Brain microvascular endothelial cell (primary cell): ENCODE measurements around the gene TIMM44.

Experiments
- DNase-seq: peaks from one replicate; pipeline ENCODE4 v3.0.0-alpha.2; 2020
- H3K27ac ChIP-seq: fragments of 250-450 bp; sonication (Bioruptor Pico); 2 replicates; pipeline ENCODE4 v1.5.1; 2020; ENCODE audit warnings: mild to moderate bottlenecking, moderate library complexity
- H3K27me3 ChIP-seq: fragments of 250-450 bp; sonication (Bioruptor Pico); replicated peaks from 2 replicates; pipeline ENCODE4 v1.5.1; 2020; ENCODE audit warnings: mild to moderate bottlenecking
- H3K36me3 ChIP-seq: fragments of 250-450 bp; sonication (Bioruptor Pico); replicated peaks from 2 replicates; pipeline ENCODE4 v1.5.1; 2020; ENCODE audit warnings: mild to moderate bottlenecking
- H3K4me3 ChIP-seq: 2 replicates; pipeline ENCODE4 v1.5.1; 2011; ENCODE audit warnings: low read depth, mild to moderate bottlenecking, control low read depth, low read length, moderate library complexity
- in situ Hi-C: cut with HindIII; loops from 2 replicates; pipeline ENCODE4 v1.10.0; 2017; ENCODE audit warnings: low sequenced_read_pairs, low pct_ligation_motif_present
- TF ChIP-seq, protein P1 (sequence below): IDR thresholded peaks from 2 replicates; pipeline ENCODE4 v1.5.1; 2011; ENCODE audit warnings: low read depth, mild to moderate bottlenecking, moderate library complexity, low read length, control low read depth, inconsistent platforms; ENCODE audit errors: missing control alignments

The TIMM44 gene

GRCh38 chr19:7986321-7987113 lies 43.1 kb upstream of the TIMM44 start:
- H3K36me3 ChIP-seq, result peaks cover 48% of the 10 kb centered on the region
- TF ChIP-seq, protein P1, sequence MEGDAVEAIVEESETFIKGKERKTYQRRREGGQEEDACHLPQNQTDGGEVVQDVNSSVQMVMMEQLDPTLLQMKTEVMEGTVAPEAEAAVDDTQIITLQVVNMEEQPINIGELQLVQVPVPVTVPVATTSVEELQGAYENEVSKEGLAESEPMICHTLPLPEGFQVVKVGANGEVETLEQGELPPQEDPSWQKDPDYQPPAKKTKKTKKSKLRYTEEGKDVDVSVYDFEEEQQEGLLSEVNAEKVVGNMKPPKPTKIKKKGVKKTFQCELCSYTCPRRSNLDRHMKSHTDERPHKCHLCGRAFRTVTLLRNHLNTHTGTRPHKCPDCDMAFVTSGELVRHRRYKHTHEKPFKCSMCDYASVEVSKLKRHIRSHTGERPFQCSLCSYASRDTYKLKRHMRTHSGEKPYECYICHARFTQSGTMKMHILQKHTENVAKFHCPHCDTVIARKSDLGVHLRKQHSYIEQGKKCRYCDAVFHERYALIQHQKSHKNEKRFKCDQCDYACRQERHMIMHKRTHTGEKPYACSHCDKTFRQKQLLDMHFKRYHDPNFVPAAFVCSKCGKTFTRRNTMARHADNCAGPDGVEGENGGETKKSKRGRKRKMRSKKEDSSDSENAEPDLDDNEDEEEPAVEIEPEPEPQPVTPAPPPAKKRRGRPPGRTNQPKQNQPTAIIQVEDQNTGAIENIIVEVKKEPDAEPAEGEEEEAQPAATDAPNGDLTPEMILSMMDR, result no peak

DNA sequence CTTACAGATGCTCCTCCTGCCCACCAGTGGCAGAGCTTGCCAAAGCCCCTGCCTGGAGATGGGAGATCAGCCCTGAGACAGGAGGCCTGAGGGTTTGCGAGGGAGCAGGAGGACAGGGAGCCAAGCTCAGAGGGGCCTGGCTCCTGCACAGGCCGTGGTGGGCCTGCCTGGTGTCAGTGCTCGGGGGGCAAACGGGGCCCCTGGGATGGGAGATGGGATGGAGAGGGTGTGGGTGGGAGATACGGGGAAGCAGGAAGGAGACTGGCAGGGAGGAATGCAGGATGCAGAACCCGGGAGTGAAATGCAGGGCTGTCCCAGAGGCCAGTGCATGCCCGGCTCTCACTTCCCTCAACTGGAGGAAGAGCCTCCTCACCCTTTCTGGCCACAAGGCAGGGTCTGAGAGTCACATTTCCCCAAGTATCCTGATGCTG lies 42.0 kb upstream of the TIMM44 start:
- Histone ChIP-seq H3K27me3 (no peaks in the 10 kb centered on the region), H3K4me3 (no peak overlapping the region), H3K27ac (no peak overlapping the region), H3K36me3 (peaks cover 42% of the 10 kb centered on the region)
- TF ChIP-seq, protein P1, result no peak
- DNase-seq, result no peak
- in situ Hi-C loops, result no loop called here

More at GRCh38 chr19:7986321-7987113, 43.1 kb upstream of the TIMM44 start:
- peak; percentile 61 for DNase-seq
- H3K27me3 ChIP-seq, result no peaks in the 10 kb centered on the region
- in situ Hi-C loops, result no loop called here
- peak overlapping the region; percentile 25 for H3K27ac ChIP-seq
- no peak overlapping the region for H3K4me3 ChIP-seq

DNA sequence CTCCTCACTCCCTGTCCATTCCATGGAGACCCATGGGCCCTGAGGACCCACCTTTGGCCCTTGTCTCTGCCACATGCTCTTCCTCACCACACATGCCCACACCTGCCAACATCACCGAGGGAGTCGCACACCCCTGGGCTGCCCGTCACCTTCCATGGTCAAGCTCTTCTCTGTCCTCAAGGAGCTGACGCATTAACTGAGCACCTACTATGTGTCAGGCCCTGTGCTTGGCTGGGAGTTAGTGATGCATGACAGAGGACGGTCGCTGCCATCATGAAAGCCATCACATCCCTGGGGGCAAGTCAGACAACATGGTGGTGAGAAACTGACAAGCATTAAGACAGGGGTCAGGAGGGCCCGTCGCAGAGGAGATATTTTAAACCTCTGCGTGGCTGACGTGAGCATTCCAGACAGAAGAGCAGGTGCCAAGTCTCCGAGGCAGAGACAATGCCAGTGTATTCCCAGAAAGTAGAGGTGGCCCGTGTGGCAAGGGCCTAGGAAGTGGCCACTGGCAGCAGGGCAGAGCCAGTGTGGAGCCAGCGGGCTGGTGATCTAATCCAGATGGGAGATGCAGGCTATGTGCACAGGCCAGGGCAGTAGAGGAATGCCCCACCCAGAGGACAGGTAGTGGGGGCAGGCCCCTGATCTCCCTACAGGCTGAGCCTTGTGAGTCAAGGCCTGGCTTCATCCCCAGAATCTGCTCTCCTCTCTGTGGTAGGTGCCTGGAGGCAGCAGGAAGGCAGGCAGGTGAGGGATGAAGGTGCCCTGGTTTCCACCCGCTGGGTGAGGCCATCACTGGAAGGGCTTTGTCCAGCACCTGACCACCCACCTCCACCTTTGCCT lies 40.8 kb upstream of the TIMM44 start:
- Histone ChIP-seq H3K27me3 (no peaks in the 10 kb centered on the region), H3K4me3 (no peak overlapping the region), H3K27ac (no peak overlapping the region), H3K36me3 (peaks cover 38% of the 10 kb centered on the region)
- in situ Hi-C loops, result no loop called here
- TF ChIP-seq, protein P1, result no peak
- no peak for DNase-seq

GRCh38 chr19:7983286-7983950 lies 40.0 kb upstream of the TIMM44 start:
- in situ Hi-C loops, result no loop called here

DNA sequence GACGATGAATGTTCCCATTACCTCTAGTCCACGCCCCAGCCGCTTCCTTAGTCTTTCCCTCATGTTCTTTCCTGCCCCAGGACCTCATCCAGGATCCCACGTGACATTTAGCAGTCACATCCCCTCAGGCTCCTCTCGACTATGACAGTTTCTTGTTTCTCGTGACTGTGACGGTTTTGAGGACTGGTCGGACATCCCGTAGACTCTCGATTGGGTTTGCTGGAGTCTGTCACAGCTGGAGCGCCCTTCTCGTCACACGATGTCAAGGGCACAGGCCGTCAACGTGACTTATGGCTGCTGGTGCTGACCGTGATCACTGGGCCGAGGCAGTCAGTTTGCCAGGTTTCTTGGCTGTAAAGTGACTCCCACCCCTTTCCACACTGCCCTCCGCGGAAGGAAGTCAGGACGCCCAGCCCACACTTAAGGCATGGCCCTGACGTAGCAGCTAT lies 39.2 kb upstream of the TIMM44 start:
- Histone ChIP-seq H3K27me3 (no peaks in the 10 kb centered on the region), H3K27ac (no peak overlapping the region), H3K4me3 (no peak overlapping the region), H3K36me3 (peaks cover 33% of the 10 kb centered on the region)
- no peak for DNase-seq
- in situ Hi-C loops, result no loop called here
- TF ChIP-seq, protein P1, result no peak

More at GRCh38 chr19:7983286-7983950, 40.0 kb upstream of the TIMM44 start:
- Histone ChIP-seq H3K4me3 (no peak overlapping the region), H3K27me3 (no peaks in the 10 kb centered on the region), H3K36me3 (peaks cover 32% of the 10 kb centered on the region), H3K27ac (no peak overlapping the region)
- no peak for DNase-seq
- TF ChIP-seq, protein P1, result no peak
